CD14-positive monocyte (primary cell): ENCODE measurements around the gene URI1. TPM values are rescaled to one million over a fixed set of nuclear protein-coding genes. Genes with fewer than 3 reads are reported as not detected.

Experiments used
- DNase-seq, 3 donors: peaks; one replicate each; pipeline ENCODE4 v3.0.0-alpha.2; 2011 to 2022
- H2AFZ ChIP-seq: 2 replicates; pipeline ENCODE4 v1.6.0; 2012; ENCODE audit warnings: mild to moderate bottlenecking, low read depth, low read length, inconsistent platforms; ENCODE audit not compliant: insufficient read depth, poor library complexity, severe bottlenecking
- H3K27ac ChIP-seq, 2 donors: 1 replicate in 1 of 2; 2 replicates in 1 of 2; pipeline ENCODE4 v1.5.1; 2012 to 2013; ENCODE audit warnings: low read length in 2 of 2, control low read depth in 1 of 2, inconsistent platforms in 1 of 2, low read depth in 1 of 2, mild to moderate bottlenecking in 1 of 2
- H3K27me3 ChIP-seq, 2 donors: one replicate each; pipeline versions ENCODE4 v1.6.0 to v1.6.1; 2011 to 2013; ENCODE audit warnings: low read length in 2 of 2; ENCODE audit not compliant: control insufficient read depth in 2 of 2, insufficient read depth in 2 of 2
- H3K36me3 ChIP-seq, 2 donors: replicated peaks in 1 of 2; 1 replicate in 1 of 2; 2 replicates in 1 of 2; pipeline versions ENCODE4 v1.5.1 to v1.6.1; 2012 to 2013; ENCODE audit warnings: low read length in 2 of 2, control low read depth in 1 of 2, inconsistent platforms in 1 of 2, mild to moderate bottlenecking in 1 of 2; ENCODE audit not compliant: insufficient read depth in 2 of 2, control insufficient read depth in 1 of 2
- H3K4me1 ChIP-seq, 2 donors: 1 replicate in 1 of 2; 2 replicates in 1 of 2; pipeline versions ENCODE4 v1.5.1 to v1.6.1; 2012 to 2013; ENCODE audit warnings: low read length in 2 of 2, control low read depth in 1 of 2, inconsistent platforms in 1 of 2, mild to moderate bottlenecking in 1 of 2, moderate library complexity in 1 of 2; ENCODE audit not compliant: insufficient read depth in 2 of 2, control insufficient read depth in 1 of 2
- H3K4me2 ChIP-seq: replicated peaks from 2 replicates; pipeline ENCODE3; 2012; ENCODE audit warnings: low read length, moderate library complexity, mild to moderate bottlenecking; ENCODE audit not compliant: poor library complexity, severe bottlenecking; ENCODE audit errors: extremely low read depth
- H3K4me3 ChIP-seq, 3 experiments: fragments of 200-600 bp in 1 of 3; sonication (generic) in 1 of 3; replicated peaks in 1 of 3; 1 replicate in 2 of 3; 2 replicates in 1 of 3; pipeline ENCODE4 v1.5.1; 2011 to 2013; ENCODE audit warnings: low read length in 3 of 3, mild to moderate bottlenecking in 3 of 3, control low read depth in 2 of 3, low read depth in 2 of 3, inconsistent platforms in 1 of 3, moderate library complexity in 1 of 3
- H3K79me2 ChIP-seq: 2 replicates; pipeline ENCODE4 v1.6.0; 2012; ENCODE audit warnings: mild to moderate bottlenecking, control low read depth, inconsistent platforms, low read length, moderate library complexity; ENCODE audit not compliant: insufficient read depth
- H3K9ac ChIP-seq: 2 replicates; pipeline ENCODE4 v1.6.0; 2017; ENCODE audit warnings: low read length, mild to moderate bottlenecking; ENCODE audit not compliant: insufficient read depth, poor library complexity, severe bottlenecking
- H3K9me3 ChIP-seq, 2 donors: replicated peaks in 1 of 2; 1 replicate in 1 of 2; 2 replicates in 1 of 2; pipeline versions ENCODE4 v1.5.1 to v1.6.1; 2012 to 2013; ENCODE audit warnings: low read length in 2 of 2, control low read depth in 1 of 2; ENCODE audit not compliant: control insufficient read depth in 1 of 2, insufficient read depth in 1 of 2
- H4K20me1 ChIP-seq: 2 replicates; pipeline ENCODE4 v1.6.0; 2012; ENCODE audit warnings: mild to moderate bottlenecking, low read length, control low read depth, moderate library complexity; ENCODE audit not compliant: insufficient read depth
- H3K27ac Mint-ChIP-seq, 7 donors: one replicate each; pipeline ENCODE4 v1.8.0; 2020; ENCODE audit warnings: mild to moderate bottlenecking in 7 of 7, mixed read lengths in 7 of 7, moderate library complexity in 6 of 7, inconsistent platforms in 2 of 7
- H3K27me3 Mint-ChIP-seq, 3 donors: one replicate each; pipeline ENCODE4 v1.8.0; 2021 to 2022; ENCODE audit warnings: low read depth in 3 of 3, mild to moderate bottlenecking in 3 of 3, mixed read lengths in 3 of 3, moderate library complexity in 3 of 3, inconsistent platforms in 1 of 3
- H3K36me3 Mint-ChIP-seq, 2 donors: one replicate each; pipeline ENCODE4 v1.8.0; 2020; ENCODE audit warnings: mixed read lengths in 2 of 2, inconsistent platforms in 1 of 2, mild to moderate bottlenecking in 1 of 2
- H3K4me1 Mint-ChIP-seq: one replicate; pipeline ENCODE4 v1.8.0; 2020; ENCODE audit warnings: mild to moderate bottlenecking, mixed read lengths
- H3K4me3 Mint-ChIP-seq, 2 donors: one replicate each; pipeline ENCODE4 v1.8.0; 2020; ENCODE audit warnings: mild to moderate bottlenecking in 2 of 2, mixed read lengths in 2 of 2, moderate library complexity in 1 of 2
- H3K9me3 Mint-ChIP-seq, 7 donors: one replicate each; pipeline ENCODE4 v1.8.0; 2020 to 2022; ENCODE audit warnings: mixed read lengths in 7 of 7, mild to moderate bottlenecking in 6 of 7, moderate library complexity in 6 of 7, inconsistent platforms in 2 of 7
- CTCF ChIP-seq: fragments of 200-600 bp; IDR thresholded peaks from one replicate; pipeline ENCODE4 v1.8.0; 2022; ENCODE audit warnings: antibody characterized with exemption, mild to moderate bottlenecking
- WGBS: methylation state at CpG from one replicate; pipeline ENCODE4 v1.1.5; 2013; ENCODE audit warnings: missing lambda C conversion rate; ENCODE audit not compliant: insufficient coverage; 5-methylcytosine and 5-hydroxymethylcytosine counted together
- intact Hi-C, 2 donors: fragments of 100-400 bp; cut with micrococcal nuclease; formaldehyde crosslinking; loops; one replicate each; pipeline versions ENCODE4 v1.15.0 to v1.15.1; 2023
- polyA plus RNA-seq, 3 donors: library from polyadenylated mRNA; depleted of rRNA in 1 of 3; unstranded in 2 of 3; stranded (reverse) in 1 of 3; fragments of 300-500 nt in 2 of 3; fragments of >200 nt in 1 of 3; fragmentation: Illumina TruSeq in 2 of 3; gene quantifications; 1 replicate in 2 of 3; 2 replicates in 1 of 3; pipeline ENCODE4 v1.2.3, GENCODE V29; 2012 to 2021

URI1 gene
- polyA plus RNA-seq, 3 donors, result 5.3 to 19.3 (median 9.7) TPM

DNA sequence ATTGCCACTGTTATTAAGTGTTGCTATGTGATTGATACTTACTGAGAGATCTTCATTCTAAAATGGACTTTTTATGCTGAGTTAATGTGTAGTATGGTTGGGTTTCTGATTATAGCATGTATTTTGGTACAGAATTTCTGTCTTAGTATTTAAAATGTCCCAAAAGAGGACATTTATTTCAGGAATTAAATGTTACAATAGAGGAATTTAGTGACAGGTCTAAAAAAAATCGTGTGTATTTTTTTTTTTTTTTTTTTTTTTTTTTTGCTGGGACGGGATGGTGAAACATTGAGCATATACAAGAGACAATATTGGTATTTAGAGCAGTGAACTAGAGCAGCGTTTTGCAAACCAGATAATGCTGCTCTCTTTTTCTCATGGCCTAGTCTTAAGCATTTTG is 27.9 kb downstream of the URI1 start:
- Histone ChIP-seq H3K79me2 (peaks cover 100% of the 10 kb centered on the region), H4K20me1 (peaks cover 86% of the 10 kb centered on the region), H3K9me3 (no peaks in the 10 kb centered on the region), H2AFZ (no peak overlapping the region), H3K4me1 (peaks cover 8 to 11% of the 10 kb centered on the region in 2 donors), H3K27ac (no peak overlapping the region), H3K9ac (no peak overlapping the region), H3K36me3 (no peaks in the 10 kb centered on the region), H3K4me3 (no peak overlapping the region), H3K27me3 (no peaks in the 10 kb centered on the region), H3K4me2 (no peak overlapping the region)
- Mint-ChIP-seq H3K36me3 (no peaks in the 10 kb centered on the region), H3K27me3 (peaks cover 0 to 1% (median 0%) of the 10 kb centered on the region in 3 donors), H3K4me3 (no peak overlapping the region), H3K27ac (no peak overlapping the region), H3K9me3 (no peaks in the 10 kb centered on the region), H3K4me1 (peaks cover 53% of the 10 kb centered on the region)
- DNase-seq, result no peak
- TF ChIP-seq CTCF, result no peak
- intact Hi-C loops, result no loop called here
- no CpG with 5 or more reads among the region's 3 CpGs for WGBS

GRCh38 chr19:29971002-29971401 is 29.0 kb downstream of the URI1 start:
- no peak for TF ChIP-seq CTCF
- H3K27me3 Mint-ChIP-seq, result peaks cover 0 to 1% (median 0%) of the 10 kb centered on the region in 3 donors
- Histone ChIP-seq H3K36me3 (no peaks in the 10 kb centered on the region), H3K27me3 (no peaks in the 10 kb centered on the region), H3K79me2 (peaks cover 98% of the 10 kb centered on the region), H3K27ac (no peak overlapping the region), H4K20me1 (peaks cover 84% of the 10 kb centered on the region), H3K4me2 (no peak overlapping the region), H2AFZ (no peak overlapping the region), H3K4me3 (no peak overlapping the region), H3K9me3 (no peaks in the 10 kb centered on the region), H3K9ac (no peak overlapping the region), H3K4me1 (peaks cover 8 to 11% of the 10 kb centered on the region in 2 donors)
- no peak overlapping the region for H3K4me3 Mint-ChIP-seq
- H3K27ac Mint-ChIP-seq, result no peak overlapping the region
- H3K36me3 Mint-ChIP-seq, result no peaks in the 10 kb centered on the region
- intact Hi-C loops, result no loop called here
- no peak for DNase-seq
- peaks cover 44% of the 10 kb centered on the region for H3K4me1 Mint-ChIP-seq
- H3K9me3 Mint-ChIP-seq, result no peaks in the 10 kb centered on the region
- WGBS, result no CpG with 5 or more reads among the region's 2 CpGs
